Stimulated activated CD8-positive, alpha-beta memory T cell treated with anti-CD3 and anti-CD28 coated beads, Interleukin-2, amount 100 ng/mL, for 1 hour (primary cell): Measurements from ENCODE around the gene METTL6.
"Not testable (repeated sequence)": the region's sequence is repeated elsewhere in the genome, so short reads cannot be mapped to it uniquely, and the experiment has no call there.

Source experiments
- DNase-seq, 2 donors: peaks; one replicate each; pipeline ENCODE4 v3.0.0-alpha.2; 2020; ENCODE audit warnings: low read depth in 2 of 2

Gene METTL6

DNA sequence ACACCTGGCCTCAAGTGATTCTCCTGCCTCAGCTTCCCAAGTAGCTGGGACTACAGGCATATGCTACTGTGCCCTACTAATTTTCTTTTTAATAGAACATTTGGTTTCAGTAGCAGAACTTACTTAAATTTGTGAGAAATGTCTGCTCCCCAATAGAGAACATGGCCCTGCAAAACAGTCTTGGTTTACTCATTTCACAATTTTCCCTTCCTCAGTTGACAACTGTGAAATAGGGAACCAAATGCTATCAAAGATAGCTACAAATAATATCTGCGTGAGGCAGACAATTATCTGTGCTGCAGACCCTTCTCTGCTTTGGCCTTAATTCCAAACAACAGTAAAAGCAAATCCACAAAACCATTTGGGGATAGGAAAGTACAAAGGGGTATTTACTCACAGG lies 22.6 kb downstream of the METTL6 start:
- DNase-seq: no peak

DNA sequence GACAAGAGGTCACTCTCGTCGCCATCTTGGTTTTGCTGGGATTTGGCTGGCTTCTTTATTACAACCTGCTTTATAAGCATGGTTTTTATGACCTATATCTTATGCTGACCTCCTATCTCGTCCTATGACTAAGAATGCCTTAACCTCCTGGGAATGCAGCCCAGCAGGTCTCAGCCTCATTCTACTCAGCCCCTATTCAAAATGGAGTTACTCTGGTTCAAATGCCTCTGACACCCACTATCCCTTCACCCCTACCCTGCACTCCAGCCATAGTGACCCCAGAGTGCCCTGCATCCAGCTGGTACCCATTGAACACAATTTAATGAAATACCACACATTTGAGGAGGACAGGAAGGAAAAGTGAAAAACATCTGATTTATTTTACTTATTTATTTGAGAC lies 23.4 kb downstream of the METTL6 start:
- no peak for DNase-seq

DNA sequence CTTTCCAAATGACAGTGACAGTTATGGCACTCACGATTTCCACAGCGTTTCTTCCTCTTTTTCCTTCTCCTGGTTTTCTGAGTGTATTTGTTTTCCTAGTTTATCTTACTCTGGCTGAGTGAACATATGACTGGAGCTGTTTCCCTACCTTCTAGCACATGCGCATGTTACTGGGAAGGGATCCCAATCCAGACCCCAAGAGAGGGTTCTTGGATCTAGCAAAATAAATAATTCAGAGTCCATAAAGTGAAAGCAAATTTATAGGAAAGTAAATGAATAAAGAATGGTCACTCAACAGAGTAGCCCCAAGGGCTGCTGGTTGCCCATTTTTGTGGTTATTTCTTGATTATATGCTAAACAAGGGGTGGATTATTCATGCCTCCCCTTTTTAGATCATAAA lies 23.8 kb downstream of the METTL6 start:
- no peak for DNase-seq

DNA sequence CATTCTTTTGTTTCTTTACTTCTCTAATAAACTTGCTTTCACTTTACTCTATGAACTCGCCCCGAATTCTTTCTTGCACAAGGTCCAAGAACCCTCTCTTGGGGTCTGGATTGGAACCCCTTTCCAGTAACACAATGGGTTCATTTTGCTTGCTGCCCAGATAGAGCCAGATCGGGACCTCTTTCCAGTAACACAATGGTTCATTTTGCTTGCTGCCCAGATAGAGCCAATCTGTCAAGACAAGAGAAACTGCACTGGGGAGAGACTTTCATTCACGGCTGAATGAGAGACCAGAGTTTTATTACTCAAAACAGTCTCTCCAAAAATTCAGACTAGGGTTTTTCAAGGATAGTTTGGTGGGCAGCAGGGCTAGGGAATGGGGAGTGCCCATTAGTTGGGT lies 25.4 kb downstream of the METTL6 start:
- no peak for DNase-seq

DNA sequence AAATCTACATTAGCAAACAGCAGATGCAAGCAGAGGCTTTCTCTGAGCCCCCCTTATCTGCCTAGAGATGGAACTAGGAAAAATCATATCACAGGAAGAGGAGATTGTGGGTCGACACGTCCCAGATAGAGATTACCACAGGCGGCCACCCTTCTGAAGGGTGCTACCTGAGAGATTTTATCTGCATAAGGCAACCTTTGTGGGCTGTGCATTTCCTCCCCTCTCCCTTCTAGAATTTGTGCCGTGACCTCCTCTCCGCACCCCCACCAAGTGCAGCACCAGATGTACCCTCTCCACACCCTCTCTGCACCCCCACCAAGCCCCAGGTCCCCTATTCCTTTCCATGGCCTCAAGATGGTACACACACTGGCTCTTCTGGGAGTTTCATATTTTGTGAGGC lies 27.4 kb downstream of the METTL6 start:
- DNase-seq: no peak

DNA sequence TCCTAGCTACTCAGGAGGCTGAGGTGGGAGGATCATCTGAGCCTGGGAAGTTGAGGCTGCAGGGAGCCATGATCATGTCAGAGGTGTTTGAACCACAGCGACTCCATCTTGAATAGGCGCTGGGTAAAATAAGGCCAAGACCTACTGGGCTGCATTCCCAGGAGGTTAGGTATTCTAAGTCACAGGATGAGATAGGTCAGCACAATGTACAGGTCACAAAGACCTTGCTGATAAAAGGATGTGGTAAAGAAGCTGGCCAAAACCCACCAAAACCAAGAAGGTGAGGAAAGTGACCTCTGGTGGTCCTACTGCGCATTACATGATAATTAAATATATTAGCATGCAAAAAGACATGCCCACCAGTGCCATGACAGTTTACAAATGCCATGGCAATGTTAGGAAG lies 28.6 kb downstream of the METTL6 start:
- not testable (repeated sequence) for DNase-seq

DNA sequence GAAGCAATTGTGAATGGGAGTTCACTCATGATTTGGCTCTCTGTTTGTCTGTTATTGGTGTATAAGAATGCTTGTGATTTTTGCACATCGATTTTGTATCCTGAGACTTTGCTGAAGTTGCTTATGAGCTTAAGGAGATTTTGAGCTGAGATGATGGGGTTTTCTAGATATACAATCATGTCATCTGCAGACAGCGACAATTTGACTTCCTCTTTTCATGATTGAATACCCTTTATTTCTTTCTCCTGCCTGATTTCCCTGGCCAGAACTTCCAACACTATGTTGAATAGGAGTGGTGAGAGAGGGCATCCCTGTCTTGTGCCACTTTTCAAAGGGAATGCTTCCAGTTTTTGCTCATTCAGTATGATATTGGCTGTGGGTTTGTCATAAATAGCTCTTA lies 34.1 kb downstream of the METTL6 start:
- DNase-seq: not testable (repeated sequence)

DNA sequence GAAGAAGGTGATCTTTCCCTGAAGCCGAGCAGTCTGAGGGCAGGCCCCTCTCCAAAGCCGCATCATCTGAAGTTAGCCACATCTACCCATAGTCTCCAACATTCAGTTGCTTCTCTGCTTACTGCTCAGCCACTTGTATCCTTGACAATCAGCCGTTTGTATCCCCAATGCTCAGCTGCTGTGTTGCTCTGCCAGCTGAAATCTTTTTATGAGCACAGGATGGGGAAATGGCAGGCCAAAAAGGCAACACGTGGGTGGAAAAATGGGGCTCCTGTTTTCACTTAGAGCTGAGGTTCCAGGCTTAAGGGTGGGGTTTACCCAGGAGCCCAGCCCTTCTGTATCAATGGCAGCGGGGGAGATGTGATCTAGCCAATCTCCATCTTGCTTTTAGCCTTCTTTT lies 36.3 kb downstream of the METTL6 start:
- no peak for DNase-seq

DNA sequence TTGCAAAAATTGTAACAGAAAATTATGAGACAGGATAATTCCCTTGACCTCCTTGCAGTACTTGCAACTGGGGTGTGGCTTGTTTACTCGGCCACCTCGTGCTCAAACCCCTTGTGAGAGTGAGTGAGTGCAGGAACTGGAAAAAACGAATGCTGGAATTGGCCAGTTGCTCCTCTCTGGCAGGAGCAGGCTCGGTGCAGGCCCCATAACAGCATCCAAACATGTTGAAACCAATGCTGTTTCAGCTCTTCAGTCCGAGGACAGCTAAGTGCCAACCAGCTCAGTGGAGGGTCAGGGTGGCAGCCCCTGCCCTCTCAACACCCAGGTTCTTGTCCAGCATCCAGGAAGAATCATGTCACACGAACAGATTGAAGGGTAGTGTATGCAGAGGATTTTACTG lies 36.9 kb downstream of the METTL6 start:
- no peak for DNase-seq

DNA sequence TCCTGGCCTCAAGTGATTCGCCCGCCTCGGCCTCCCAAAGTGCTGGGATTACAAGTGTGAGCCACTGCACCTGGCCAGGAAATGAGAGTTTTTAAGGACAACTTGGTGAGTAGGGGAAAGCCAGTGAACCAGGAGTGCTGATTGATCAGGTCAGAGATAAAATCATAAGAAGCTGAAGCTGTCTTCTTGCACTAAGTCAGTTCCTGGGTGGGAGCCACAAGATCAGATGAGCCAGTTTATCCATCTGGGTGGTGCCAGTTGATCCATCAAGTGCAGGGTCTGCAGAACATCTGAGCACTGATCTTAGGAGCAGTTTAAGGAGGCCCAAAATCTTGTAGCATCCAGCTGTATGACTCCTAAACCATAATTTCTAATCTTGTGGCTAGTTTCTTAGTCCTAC lies 39.0 kb downstream of the METTL6 start:
- not testable (repeated sequence) for DNase-seq

DNA sequence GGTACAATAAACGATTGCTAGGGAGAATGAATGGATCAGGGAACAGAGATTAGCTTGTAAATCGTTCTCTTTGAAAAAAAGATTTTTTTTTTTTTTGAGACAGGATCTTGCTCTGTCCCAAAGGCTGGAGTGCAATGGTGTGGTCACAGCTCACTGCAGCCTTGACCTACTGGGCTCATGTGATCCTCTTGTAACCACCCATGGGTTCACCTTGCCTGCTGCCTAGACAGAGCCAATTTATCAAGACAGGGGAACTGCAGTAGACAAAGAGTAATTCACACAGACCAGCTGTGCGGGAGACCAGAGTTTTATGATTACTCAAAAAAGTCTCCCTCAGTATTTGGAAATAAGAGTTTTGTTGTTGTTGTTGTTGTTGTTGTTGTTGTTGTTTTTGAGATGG lies 39.6 kb downstream of the METTL6 start:
- DNase-seq: no peak

DNA sequence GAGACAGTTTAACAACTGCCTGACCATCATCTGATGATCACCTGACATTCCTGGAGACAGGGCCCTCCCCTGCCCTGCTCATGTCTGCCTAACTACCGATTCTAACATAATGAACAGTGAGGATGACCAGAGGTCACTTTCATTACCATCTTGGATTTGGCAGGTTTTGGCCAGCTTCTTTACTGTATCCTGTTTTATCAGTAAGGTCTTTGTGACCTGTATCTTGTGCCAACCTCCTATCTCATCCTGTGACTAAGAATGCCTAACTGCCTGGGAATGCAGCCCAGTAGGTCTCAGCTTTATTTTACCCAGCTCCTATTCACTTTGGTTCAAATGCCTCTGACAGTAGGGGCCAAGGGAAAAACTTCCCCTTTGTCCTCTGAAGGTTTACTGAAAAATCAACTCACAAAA lies 40.2 kb downstream of the METTL6 start:
- no peak for DNase-seq

DNA sequence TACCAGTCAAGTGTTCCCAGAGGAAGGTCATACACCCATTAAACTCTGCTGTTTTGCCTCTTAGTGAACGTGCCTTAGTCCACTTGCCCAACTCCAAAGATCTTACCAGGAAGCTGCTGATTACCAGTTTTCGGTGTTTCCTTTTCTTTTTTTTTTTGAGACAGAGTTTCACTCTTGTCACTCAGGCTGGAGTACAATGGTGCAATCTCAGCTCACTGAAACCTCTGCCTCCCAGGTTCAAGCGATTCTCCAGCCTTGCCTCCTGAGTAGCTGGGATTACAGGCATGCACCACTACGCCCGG lies 40.7 kb downstream of the METTL6 start:
- DNase-seq: not testable (repeated sequence)

DNA sequence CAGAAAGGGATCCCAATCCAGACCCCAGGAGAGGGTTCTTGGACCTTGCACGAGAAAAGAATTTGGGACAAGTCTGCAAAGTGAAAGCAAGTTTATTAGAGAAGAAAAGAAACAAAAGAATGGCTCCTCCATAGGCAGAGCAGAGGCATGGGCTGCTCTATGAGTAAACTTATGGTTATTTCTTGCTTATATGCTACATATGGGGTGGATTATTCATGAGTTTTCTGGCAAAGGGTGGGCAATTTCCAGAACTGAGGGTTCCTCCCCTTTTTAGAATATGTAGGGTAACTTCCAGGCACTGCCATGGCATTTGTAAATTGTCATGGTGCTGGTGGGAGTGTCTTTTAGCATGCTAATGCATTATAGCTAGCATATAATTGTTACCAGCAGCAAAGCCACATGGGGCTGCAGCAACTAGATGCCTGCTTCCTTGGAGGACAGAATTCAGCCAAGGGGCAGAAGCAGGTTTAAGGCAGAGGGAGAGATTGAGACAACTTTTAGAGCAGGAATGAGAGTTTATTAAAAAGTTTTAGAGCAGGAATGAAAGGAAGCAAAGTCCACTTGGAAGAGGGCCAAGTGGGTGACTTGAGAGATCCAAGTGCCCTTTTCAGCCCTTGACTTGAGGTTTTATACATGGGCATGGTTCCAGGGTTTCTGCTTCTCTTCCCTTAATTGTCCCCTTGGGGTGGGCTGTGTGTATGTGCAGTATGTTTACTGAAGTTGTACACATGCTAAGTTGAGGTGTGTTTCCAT lies 41.3 kb downstream of the METTL6 start:
- no peak for DNase-seq

DNA sequence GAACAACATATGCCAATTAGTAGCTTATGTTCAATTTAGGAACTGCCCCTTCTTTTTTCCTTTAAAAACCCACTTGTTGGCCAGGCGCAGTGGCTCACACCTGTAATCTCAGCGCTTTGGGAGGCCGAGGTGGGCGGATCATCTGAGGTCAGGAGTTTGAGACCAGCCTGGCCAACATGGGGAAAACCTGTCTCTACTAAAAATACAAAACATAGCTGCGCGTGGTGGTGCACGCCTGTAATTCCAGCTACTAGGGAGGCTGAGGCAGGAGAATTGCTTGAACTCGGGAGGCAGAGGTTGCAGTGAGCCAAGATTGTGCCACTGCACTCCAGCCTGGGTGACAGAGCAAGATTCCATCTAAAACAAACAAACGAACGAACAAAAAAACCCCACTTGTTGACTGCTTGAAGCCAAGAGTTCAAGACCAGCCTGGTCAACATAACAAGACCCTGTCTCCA lies 42.1 kb downstream of the METTL6 start:
- DNase-seq: not testable (repeated sequence)

DNA sequence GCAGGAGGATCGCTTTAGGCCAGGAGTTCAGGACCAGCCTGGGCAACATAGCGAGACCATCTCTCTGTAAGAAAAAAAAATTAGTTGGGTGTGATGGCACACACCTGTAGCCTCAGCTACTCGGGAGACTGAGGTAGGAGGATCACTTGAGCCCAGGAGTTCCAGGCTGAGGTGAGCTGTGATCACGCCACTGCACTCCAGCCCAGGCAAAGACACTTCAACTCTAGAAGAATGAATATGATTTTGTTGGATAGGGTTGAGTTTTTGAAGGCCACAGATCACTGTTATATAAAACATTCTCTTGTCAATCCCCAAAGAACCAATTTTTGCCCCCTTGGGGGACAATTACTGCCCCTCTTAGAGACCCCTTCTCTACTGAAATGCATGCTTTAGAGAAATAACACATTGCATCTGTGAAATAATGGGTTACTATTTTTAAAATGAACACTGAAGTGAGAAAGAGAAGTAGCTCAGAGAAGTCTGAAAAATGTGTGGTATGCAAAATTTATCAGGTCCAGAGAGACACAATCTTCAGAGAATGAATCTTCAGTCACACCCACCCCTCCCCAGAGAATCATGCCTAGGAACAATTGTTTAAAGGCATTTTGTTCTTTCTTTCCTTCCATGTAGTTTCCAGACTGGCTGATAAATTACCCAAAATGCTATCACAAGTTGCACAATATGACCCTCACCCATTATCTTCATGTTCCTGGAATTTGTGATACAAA lies 42.7 kb downstream of the METTL6 start:
- no peak for DNase-seq

DNA sequence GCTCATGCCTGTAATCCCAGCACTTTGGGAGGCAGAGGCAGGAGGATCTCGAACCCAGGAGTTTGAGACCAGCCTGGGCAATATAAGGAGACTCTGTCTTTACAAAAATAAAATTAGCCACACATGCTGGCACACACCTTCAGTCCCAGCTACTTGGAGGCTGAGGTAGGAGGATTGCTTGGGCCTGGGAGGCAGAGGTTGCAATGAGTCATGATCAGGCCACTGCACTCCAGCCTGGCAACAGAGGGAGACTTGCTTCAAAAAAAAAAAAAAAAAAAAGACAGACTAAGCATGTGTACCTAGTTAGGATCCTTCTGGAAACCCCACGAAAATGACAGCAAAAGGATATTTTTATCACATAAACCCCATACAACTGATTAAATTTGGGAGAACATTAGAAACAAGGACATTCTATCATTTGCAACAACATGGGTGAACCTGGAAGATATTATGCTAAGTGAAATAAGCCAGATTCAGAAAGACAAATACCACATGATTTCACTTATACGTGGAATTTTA lies 44.9 kb downstream of the METTL6 start:
- DNase-seq: no peak

DNA sequence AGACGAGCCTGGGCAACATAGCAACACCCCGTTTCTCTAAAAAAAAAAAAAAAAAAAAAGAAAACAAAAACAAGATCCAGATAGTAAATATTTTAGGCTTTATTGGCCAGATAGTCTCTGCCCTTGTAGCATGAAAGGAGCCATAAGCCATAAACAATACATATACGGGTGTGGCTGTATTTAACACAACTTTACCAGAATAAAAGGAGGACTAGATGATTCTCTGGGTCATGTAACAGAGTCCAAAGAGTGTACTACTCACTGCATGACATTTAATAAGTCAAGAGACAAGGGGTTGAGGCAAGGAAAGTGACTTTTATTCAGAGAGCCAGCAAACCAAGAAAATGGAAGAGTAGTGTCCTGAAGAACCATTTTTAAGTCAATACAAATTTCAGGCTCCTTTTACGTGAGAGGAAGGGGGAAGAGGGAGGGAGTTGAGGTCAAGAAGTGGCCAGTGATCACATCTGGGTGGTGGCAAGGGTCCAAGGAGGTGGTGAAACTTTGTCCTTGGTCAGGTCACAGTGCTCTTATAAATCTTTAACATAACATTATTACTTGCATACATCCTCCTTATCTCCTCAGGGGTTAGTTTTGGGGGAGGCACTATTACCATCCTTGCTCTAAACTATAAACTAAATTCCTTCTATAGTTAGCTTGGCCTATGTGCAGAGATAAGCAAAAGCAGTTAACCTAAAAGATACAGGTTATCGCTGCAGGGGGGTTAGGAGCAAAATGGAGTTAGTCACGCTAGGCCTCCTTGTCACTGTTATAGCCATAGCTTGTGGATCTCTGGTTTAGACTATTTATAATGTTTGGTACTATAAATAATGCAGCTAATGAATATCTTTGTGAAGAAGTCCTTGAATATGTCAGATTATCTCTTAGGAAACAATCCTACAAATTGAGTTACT lies 46.1 kb downstream of the METTL6 start:
- no peak for DNase-seq

DNA sequence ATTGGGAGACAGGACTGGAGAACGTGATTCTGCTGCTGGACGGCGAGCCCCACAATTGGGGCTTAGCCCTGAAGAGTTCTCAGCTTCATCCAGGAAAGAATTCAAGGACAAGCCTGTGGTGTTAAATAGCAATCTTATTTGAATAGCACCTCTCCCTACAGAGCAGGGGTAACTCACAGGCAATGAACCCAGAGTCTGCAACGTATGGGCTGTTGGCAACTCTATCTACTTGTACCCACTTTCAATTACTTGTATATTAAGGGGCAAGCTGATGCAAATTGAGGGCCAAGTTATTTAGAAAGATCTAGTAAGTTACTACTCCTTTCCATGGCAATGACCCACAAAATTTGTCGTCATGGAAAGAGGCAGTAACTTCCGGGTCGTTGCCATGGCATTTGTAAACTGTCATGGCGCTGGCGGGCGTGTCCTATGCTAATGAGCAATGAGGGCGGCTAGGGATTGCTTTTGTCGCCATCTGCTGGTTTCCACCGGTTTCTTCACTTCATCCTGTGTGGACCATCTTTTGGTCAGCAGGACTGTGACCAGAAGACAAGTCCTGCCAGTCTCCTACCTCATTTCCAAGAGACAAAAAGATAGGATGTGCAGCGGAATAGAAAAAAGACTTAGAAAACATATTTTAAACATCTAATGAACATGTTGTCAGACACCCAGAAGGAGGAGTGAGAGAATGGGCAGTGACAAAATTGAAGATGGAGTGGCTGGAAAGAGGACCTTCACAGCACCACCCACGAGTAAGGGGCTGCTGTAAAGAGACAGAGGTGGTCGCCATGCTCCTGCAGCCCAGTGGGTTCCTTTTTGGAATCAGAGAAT lies 49.2 kb downstream of the METTL6 start:
- peak; percentile 87 to 93 for DNase-seq

DNA sequence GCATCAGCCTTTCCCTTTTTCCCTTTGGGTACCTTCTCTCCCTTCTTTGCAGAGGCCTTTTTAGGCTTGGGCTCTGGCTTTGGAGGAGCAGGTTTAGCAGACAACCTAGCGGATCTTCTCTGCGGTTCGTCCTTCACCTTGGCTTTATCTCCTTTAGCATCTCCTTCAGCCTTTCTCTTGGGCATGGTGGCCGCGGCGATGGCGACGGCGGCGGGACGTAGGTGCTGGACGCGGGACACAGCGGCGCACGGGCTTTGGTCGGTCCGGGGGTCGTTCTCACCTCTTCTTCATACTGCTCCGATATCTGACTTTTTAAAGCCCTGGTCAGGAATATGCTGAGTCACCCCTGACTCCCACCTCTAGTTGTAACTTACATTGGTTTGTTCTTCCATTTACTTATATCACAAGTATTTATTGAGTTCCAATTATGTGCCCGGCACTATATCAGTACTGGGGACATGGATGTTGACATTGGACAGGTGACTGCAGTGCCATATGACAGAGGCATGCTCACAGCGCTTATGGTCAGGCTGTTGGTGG lies 51.8 kb downstream of the METTL6 start:
- DNase-seq: no peak

DNA sequence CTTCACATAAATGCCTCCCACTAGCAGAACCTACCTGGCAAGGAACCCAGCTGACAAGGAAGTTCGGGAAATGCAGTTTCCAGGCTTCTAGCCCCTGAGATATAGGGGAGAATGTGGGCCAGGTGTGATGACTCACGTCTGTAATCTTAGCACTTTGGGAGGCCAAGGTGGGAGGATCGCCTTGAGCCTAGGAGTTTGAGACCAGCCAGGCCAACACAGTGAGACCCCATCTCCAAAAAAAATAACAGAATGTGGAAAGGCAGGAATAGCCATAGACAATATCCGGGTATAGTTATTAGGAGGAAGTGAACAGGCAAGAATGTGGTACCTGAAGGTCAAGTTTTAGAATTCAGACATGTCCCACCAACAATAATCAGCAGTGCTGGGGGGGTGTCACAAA lies 54.4 kb downstream of the METTL6 start:
- no peak for DNase-seq
